IMR-90 (cell line): ENCODE results near the gene TIGD1. TPM values are rescaled to one million over a fixed set of nuclear protein-coding genes. Genes with fewer than 3 reads are reported as not detected.

Experiments
- ATAC-seq: fragments of 200-7000 bp; cut with Tn5 transposase; 2 replicates; pipeline ENCODE4 v1.9.1; 2020; ENCODE audit warnings: low read depth, mild to moderate bottlenecking, moderate library complexity
- BruUV-seq: library from RNA; stranded (reverse); fragments of 400-500 nt; replicated peaks from 2 replicates; lab custom pipeline; 2021; lab: Mats Ljungman, UMichigan
- CTCF ChIA-PET: fragments of 300-600 bp; formaldehyde crosslinking; extraction: SDS; loops from one replicate; lab custom pipeline; 2021; ENCODE audit warnings: antibody characterized with exemption; lab: Yijun Ruan, JAX
- POLR2A ChIA-PET: fragments of 300-600 bp; sonication (Branson Sonifier 250); formaldehyde crosslinking; loops from one replicate; lab custom pipeline; 2022; ENCODE audit warnings: antibody characterized with exemption; ENCODE audit not compliant: unreplicated experiment; lab: Charles Lee
- DNase-seq: peaks from one replicate; pipeline ENCODE4 v3.0.0; 2013
- H2AFZ ChIP-seq: replicated peaks from 2 replicates; pipeline ENCODE3; 2013; ENCODE audit warnings: low read length, mild to moderate bottlenecking; ENCODE audit not compliant: poor library complexity
- H2AK5ac ChIP-seq: 2 replicates; pipeline ENCODE4 v1.6.1; 2013; ENCODE audit warnings: low read depth, low read length, inconsistent platforms
- H2AK9ac ChIP-seq: replicated peaks from 2 replicates; pipeline ENCODE3; 2013; ENCODE audit warnings: mild to moderate bottlenecking, low read depth, low read length, moderate library complexity; ENCODE audit not compliant: poor library complexity
- H2BK120ac ChIP-seq: 2 replicates; pipeline ENCODE4 v1.6.1; 2013; ENCODE audit warnings: low read depth, low read length, inconsistent platforms
- H2BK15ac ChIP-seq: 3 replicates; pipeline ENCODE4 v1.6.1; 2013; ENCODE audit warnings: low read depth, low read length, inconsistent platforms
- H2BK20ac ChIP-seq: 2 replicates; pipeline ENCODE4 v1.6.1; 2013; ENCODE audit warnings: low read depth, mild to moderate bottlenecking, inconsistent platforms, low read length, moderate library complexity
- H2BK5ac ChIP-seq: 2 replicates; pipeline ENCODE4 v1.6.1; 2013; ENCODE audit warnings: mild to moderate bottlenecking, low read depth, low read length, inconsistent platforms; ENCODE audit not compliant: poor library complexity, severe bottlenecking
- H3K14ac ChIP-seq: replicated peaks from 2 replicates; pipeline ENCODE4 v1.6.1; 2013; ENCODE audit warnings: low read depth, low read length, inconsistent platforms
- H3K18ac ChIP-seq: 2 replicates; pipeline ENCODE4 v1.6.1; 2013; ENCODE audit warnings: low read depth, low read length, control low read depth
- H3K23ac ChIP-seq: 2 replicates; pipeline ENCODE4 v1.6.1; 2013; ENCODE audit warnings: low read depth, low read length, inconsistent platforms
- H3K27ac ChIP-seq: 2 replicates; pipeline ENCODE4 v1.5.1; 2013; ENCODE audit warnings: mild to moderate bottlenecking, control low read depth, low read length; ENCODE audit not compliant: insufficient read depth
- H3K27me3 ChIP-seq: 2 replicates; pipeline ENCODE4 v1.6.1; 2013; ENCODE audit warnings: low read length; ENCODE audit not compliant: control insufficient read depth, insufficient read depth
- H3K36me3 ChIP-seq: 2 replicates; pipeline ENCODE4 v1.6.1; 2013; ENCODE audit warnings: low read length, mixed read lengths; ENCODE audit not compliant: control insufficient read depth, insufficient read depth
- H3K4ac ChIP-seq: 2 replicates; pipeline ENCODE4 v1.6.1; 2013; ENCODE audit warnings: low read depth, low read length, inconsistent platforms
- H3K4me1 ChIP-seq: 2 replicates; pipeline ENCODE4 v1.6.1; 2013; ENCODE audit warnings: low read length, mixed read lengths; ENCODE audit not compliant: control insufficient read depth, insufficient read depth
- H3K4me2 ChIP-seq: 2 replicates; pipeline ENCODE4 v1.6.1; 2013; ENCODE audit warnings: low read depth, mild to moderate bottlenecking, control low read depth, low read length, moderate library complexity
- H3K4me3 ChIP-seq: 2 replicates; pipeline ENCODE4 v1.5.1; 2013; ENCODE audit warnings: low read depth, mild to moderate bottlenecking, control low read depth, low read length, moderate library complexity; ENCODE audit not compliant: insufficient read depth
- H3K56ac ChIP-seq: 2 replicates; pipeline ENCODE4 v1.6.1; 2013; ENCODE audit warnings: low read length, inconsistent platforms; ENCODE audit not compliant: insufficient read depth; ENCODE audit errors: extremely low read depth
- H3K79me1 ChIP-seq, 2 experiments: 2 replicates each; pipeline ENCODE4 v1.6.1; 2013; ENCODE audit warnings: low read length in 2 of 2, inconsistent platforms in 1 of 2, low read depth in 1 of 2
- H3K9ac ChIP-seq: 2 replicates; pipeline ENCODE4 v1.6.1; 2013; ENCODE audit warnings: low read depth, low read length, control low read depth
- H3K9me1 ChIP-seq: 2 replicates; pipeline ENCODE4 v1.6.1; 2013; ENCODE audit warnings: low read length, inconsistent platforms; ENCODE audit not compliant: insufficient read depth
- H3K9me3 ChIP-seq: 2 replicates; pipeline ENCODE4 v1.6.1; 2013; ENCODE audit warnings: low read length; ENCODE audit not compliant: control insufficient read depth, insufficient read depth
- H4K20me1 ChIP-seq: 2 replicates; pipeline ENCODE4 v1.6.1; 2013; ENCODE audit warnings: low read length, inconsistent platforms; ENCODE audit not compliant: insufficient read depth
- H4K5ac ChIP-seq: 2 replicates; pipeline ENCODE4 v1.6.1; 2013; ENCODE audit warnings: mild to moderate bottlenecking, low read depth, low read length, control low read depth
- H4K8ac ChIP-seq, 2 experiments: 2 replicates each; pipeline ENCODE4 v1.6.1; 2013; ENCODE audit warnings: low read depth in 2 of 2, low read length in 2 of 2, control low read depth in 1 of 2, inconsistent platforms in 1 of 2
- H4K91ac ChIP-seq: 2 replicates; pipeline ENCODE4 v1.6.1; 2013; ENCODE audit warnings: low read depth, low read length, inconsistent platforms; ENCODE audit not compliant: insufficient read depth
- BHLHE40 ChIP-seq: fragments of 150-350 bp; IDR thresholded peaks from 2 replicates; pipeline ENCODE4 v1.6.1; 2016; ENCODE audit warnings: mild to moderate bottlenecking, low read depth, low read length
- FOS ChIP-seq: fragments of 150-350 bp; IDR thresholded peaks from 2 replicates; pipeline ENCODE4 v1.6.1; 2016; ENCODE audit warnings: low read depth, low read length
- MAFK ChIP-seq: IDR thresholded peaks from 2 replicates; pipeline ENCODE4 v1.6.1; 2012; ENCODE audit warnings: low read depth, low read length, improper control_type of control experiment
- POLR2A ChIP-seq: IDR thresholded peaks from 2 replicates; pipeline ENCODE4 v1.6.1; 2012; ENCODE audit warnings: mild to moderate bottlenecking, low read depth, low read length
- RAD21 ChIP-seq: IDR thresholded peaks from 2 replicates; pipeline ENCODE4 v1.6.1; 2012; ENCODE audit warnings: low read length, improper control_type of control experiment
- RCOR1 ChIP-seq: IDR thresholded peaks from 2 replicates; pipeline ENCODE4 v1.6.1; 2012; ENCODE audit warnings: mild to moderate bottlenecking, low read length, improper control_type of control experiment; ENCODE audit not compliant: insufficient replicate concordance
- SMC3 ChIP-seq: fragments of 150-350 bp; IDR thresholded peaks from 2 replicates; pipeline ENCODE4 v1.6.1; 2016; ENCODE audit warnings: low read depth, mild to moderate bottlenecking, antibody characterized with exemption, low read length, moderate library complexity
- WGBS, 2 experiments: methylation state at CpG; one replicate each; pipeline versions ENCODE4 v1.1.5 to v1.1.7; 2013; ENCODE audit warnings: missing lambda C conversion rate in 2 of 2; ENCODE audit not compliant: insufficient read length in 1 of 2; ENCODE audit errors: extremely low coverage in 2 of 2; 5-methylcytosine and 5-hydroxymethylcytosine counted together
- dilution Hi-C: fragments of 300-500 bp; cut with HindIII; formaldehyde crosslinking; loops from one replicate; pipeline ENCODE4 v1.14.3; 2018; ENCODE audit warnings: low sequenced_read_pairs; ENCODE audit not compliant: unreplicated experiment
- in situ Hi-C: fragments of 300-500 bp; cut with MboI; formaldehyde crosslinking; loops from 3 replicates; pipeline ENCODE4 v1.14.3; 2019; ENCODE audit warnings: low sequenced_read_pairs, inconsistent platforms, mixed read lengths
- intact Hi-C: fragments of 100-400 bp; cut with micrococcal nuclease; formaldehyde crosslinking; loops from 2 replicates; pipeline ENCODE4 v1.10.0; 2022
- polyA plus RNA-seq, 3 experiments: library from polyadenylated mRNA; depleted of rRNA; stranded (reverse); fragments of >200 nt; gene quantifications; 2 replicates each; pipeline ENCODE4 v1.2.3, GENCODE V29; 2012; ENCODE audit warnings: low replicate concordance in 1 of 3
- total RNA-seq: library from RNA; depleted of rRNA; stranded (reverse); fragments of >200 nt; gene quantifications from 2 replicates; pipeline ENCODE4 v1.2.3, GENCODE V29; 2012
- TF ChIP-seq, protein P1 (sequence below): fragments of 150-350 bp; IDR thresholded peaks from 2 replicates; pipeline ENCODE4 v1.6.1; 2017; ENCODE audit warnings: mild to moderate bottlenecking, antibody characterized with exemption, low read length, low read depth

The TIGD1 gene
- total and polyA plus RNA-seq, 2 of the 4 experiments (the other 2 are of a cell fraction): 2.7 to 2.9 TPM

DNA sequence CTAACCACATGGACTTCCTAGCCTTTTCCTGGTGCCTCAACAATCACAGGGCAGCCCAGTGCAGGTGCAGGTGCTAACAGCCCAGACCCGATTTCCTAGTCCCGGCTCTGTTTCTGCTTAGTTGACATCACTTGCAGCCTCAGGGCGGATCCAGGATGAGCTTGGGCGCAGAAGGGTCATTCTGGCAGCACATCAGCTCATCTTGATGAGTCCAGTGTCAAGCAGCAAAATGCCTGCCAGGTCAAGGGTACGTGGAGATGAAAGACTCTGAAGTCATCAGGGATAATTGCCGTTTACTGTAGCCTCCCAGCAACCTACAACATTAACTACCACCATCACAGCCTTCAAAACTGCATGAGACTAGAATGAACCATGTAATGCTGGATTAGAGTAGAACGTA lies 43.6 kb upstream of the TIGD1 start:
- no peak overlapping the region for H4K5ac ChIP-seq
- H3K36me3 ChIP-seq: no peaks in the 10 kb centered on the region
- H3K9me1 ChIP-seq: peaks cover 3% of the 10 kb centered on the region; the same call in 1 of the 2 replicates
- H3K4me1 ChIP-seq: no peaks in the 10 kb centered on the region
- H2BK120ac ChIP-seq: no peak overlapping the region
- intact Hi-C loops (no loop called here), dilution Hi-C loops (no loop called here), in situ Hi-C loops (no loop called here)
- no peak overlapping the region for H3K27ac ChIP-seq
- no peak overlapping the region for H4K8ac ChIP-seq
- TF ChIP-seq RCOR1: no peak
- TF ChIP-seq MAFK: no peak
- TF ChIP-seq FOS: no peak
- TF ChIP-seq BHLHE40: no peak
- no peak for TF ChIP-seq SMC3
- no peak for TF ChIP-seq POLR2A
- no peak for TF ChIP-seq RAD21
- TF ChIP-seq, protein P1, sequence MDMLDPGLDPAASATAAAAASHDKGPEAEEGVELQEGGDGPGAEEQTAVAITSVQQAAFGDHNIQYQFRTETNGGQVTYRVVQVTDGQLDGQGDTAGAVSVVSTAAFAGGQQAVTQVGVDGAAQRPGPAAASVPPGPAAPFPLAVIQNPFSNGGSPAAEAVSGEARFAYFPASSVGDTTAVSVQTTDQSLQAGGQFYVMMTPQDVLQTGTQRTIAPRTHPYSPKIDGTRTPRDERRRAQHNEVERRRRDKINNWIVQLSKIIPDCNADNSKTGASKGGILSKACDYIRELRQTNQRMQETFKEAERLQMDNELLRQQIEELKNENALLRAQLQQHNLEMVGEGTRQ: no peak
- H2AK9ac ChIP-seq: no peak overlapping the region
- no peak overlapping the region for H3K18ac ChIP-seq
- BruUV-seq: no TSS peak
- no peaks in the 10 kb centered on the region for H3K79me1 ChIP-seq
- H4K20me1 ChIP-seq: no peaks in the 10 kb centered on the region
- DNase-seq (no peak), ATAC-seq (no peak)
- H3K9ac ChIP-seq: no peak overlapping the region
- H3K14ac ChIP-seq: no peak overlapping the region
- H3K9me3 ChIP-seq: no peaks in the 10 kb centered on the region
- no peak overlapping the region for H3K4me2 ChIP-seq
- 87% methylated on average over 3 of the region's 7 CpGs; no CpG with 5 or more reads in 1 of the 2 experiments for WGBS, 2 experiments
- no peak overlapping the region for H2BK20ac ChIP-seq
- no peak overlapping the region for H2AFZ ChIP-seq
- no peak overlapping the region for H3K23ac ChIP-seq
- no peak overlapping the region for H3K56ac ChIP-seq
- no peak overlapping the region for H2BK5ac ChIP-seq
- H3K4ac ChIP-seq: no peak overlapping the region
- no peak overlapping the region for H4K91ac ChIP-seq
- POLR2A ChIA-PET: interaction anchor here (0.5 kb wide), 1 partner anchor 210 kb away, joined by 3 read pairs; no protein-coding TSS in a partner anchor
- no peaks in the 10 kb centered on the region; the same call in 1 of the 2 replicates for H3K27me3 ChIP-seq
- peak overlapping the region; percentile 13; the same call in 1 of the 2 replicates for H2AK5ac ChIP-seq
- CTCF ChIA-PET: interaction anchor here (1.2 kb wide), 1 partner anchor 11 kb away, joined by 3 read pairs; no protein-coding TSS in a partner anchor
- no peak overlapping the region for H3K4me3 ChIP-seq
- no peak overlapping the region for H2BK15ac ChIP-seq
